HEK293 (cell line): ENCODE measurements around the gene SYNE3.

ENCODE experiments used
- CTCF ChIA-PET: fragments of 350-600 bp; formaldehyde crosslinking; extraction: SDS; loops from one replicate; lab custom pipeline; 2021; ENCODE audit warnings: antibody characterized with exemption; lab: Yijun Ruan, JAX
- POLR2A ChIA-PET: fragments of 300-600 bp; formaldehyde crosslinking; extraction: SDS; loops from one replicate; lab custom pipeline; 2020; ENCODE audit warnings: antibody characterized with exemption, inconsistent platforms; lab: Yijun Ruan, JAX
- H3K27ac ChIP-seq: fragments of 200-500 bp; sonication (Bioruptor generic); 2 replicates; pipeline ENCODE4 v1.5.1; 2014; ENCODE audit warnings: low read depth, low read length, control low read depth, inconsistent platforms; ENCODE audit errors: extremely low read depth
- H3K36me3 ChIP-seq, 2 experiments: fragments of 200-500 bp in 1 of 2; sonication (Bioruptor generic) in 1 of 2; 1 replicate in 1 of 2; 2 replicates in 1 of 2; pipeline ENCODE4 v1.5.1; 2014 to 2017; ENCODE audit warnings: inconsistent platforms in 2 of 2, low read length in 2 of 2; ENCODE audit not compliant: control insufficient read depth in 2 of 2, insufficient read depth in 1 of 2
- H3K4me1 ChIP-seq: fragments of 200-500 bp; sonication (Bioruptor generic); 2 replicates; pipeline ENCODE4 v1.5.1; 2014; ENCODE audit warnings: mild to moderate bottlenecking, low read length, inconsistent platforms; ENCODE audit not compliant: control insufficient read depth, insufficient read depth
- H3K4me3 ChIP-seq: 2 replicates; pipeline ENCODE4 v1.5.1; 2011; ENCODE audit warnings: low read depth, mild to moderate bottlenecking, control low read depth, low read length, moderate library complexity
- H3K9me3 ChIP-seq: fragments of 200-500 bp; sonication (Bioruptor generic); 2 replicates; pipeline ENCODE4 v1.5.1; 2014; ENCODE audit warnings: low read depth, low read length, inconsistent platforms; ENCODE audit not compliant: control insufficient read depth, insufficient read depth
- GLIS1 ChIP-seq: fragments of 450-650 bp; formaldehyde crosslinking; IDR thresholded peaks from 2 replicates; pipeline ENCODE4 v1.5.1; 2016; ENCODE audit warnings: missing biosample characterization, missing genetic modification characterization
- IKZF3 ChIP-seq: fragments of 450-650 bp; IDR thresholded peaks from 2 replicates; pipeline ENCODE4 v1.5.0; 2018; ENCODE audit warnings: missing biosample characterization, mild to moderate bottlenecking, missing genetic modification characterization, moderate library complexity
- KLF1 ChIP-seq: fragments of 450-650 bp; formaldehyde crosslinking; IDR thresholded peaks from 2 replicates; pipeline ENCODE4 v1.5.1; 2016; ENCODE audit warnings: missing biosample characterization, missing genetic modification characterization
- MYNN ChIP-seq: fragments of 450-650 bp; formaldehyde crosslinking; IDR thresholded peaks from 2 replicates; pipeline ENCODE4 v1.5.1; 2016; ENCODE audit warnings: missing biosample characterization, missing genetic modification characterization, borderline replicate concordance
- YY1 ChIP-seq: fragments of 450-650 bp; formaldehyde crosslinking; IDR thresholded peaks from 2 replicates; pipeline ENCODE4 v1.5.1; 2018; ENCODE audit warnings: missing biosample characterization, missing genetic modification characterization
- ZFP37 ChIP-seq: fragments of 450-650 bp; formaldehyde crosslinking; IDR thresholded peaks from 2 replicates; pipeline ENCODE4 v1.5.1; 2016; ENCODE audit warnings: missing biosample characterization, missing genetic modification characterization
- ZFP41 ChIP-seq: fragments of 450-650 bp; formaldehyde crosslinking; IDR thresholded peaks from 2 replicates; pipeline ENCODE4 v1.5.1; 2016; ENCODE audit warnings: missing biosample characterization, missing genetic modification characterization, borderline replicate concordance
- ZNF148 ChIP-seq: fragments of 450-650 bp; formaldehyde crosslinking; IDR thresholded peaks from 2 replicates; pipeline ENCODE4 v1.5.0; 2017; ENCODE audit warnings: missing biosample characterization, missing genetic modification characterization, borderline replicate concordance
- ZNF211 ChIP-seq: fragments of 450-650 bp; formaldehyde crosslinking; IDR thresholded peaks from 2 replicates; pipeline ENCODE4 v1.5.1; 2016; ENCODE audit warnings: low read depth, missing biosample characterization, missing genetic modification characterization
- ZNF350 ChIP-seq: fragments of 450-650 bp; formaldehyde crosslinking; IDR thresholded peaks from 2 replicates; pipeline ENCODE4 v1.5.0; 2017; ENCODE audit warnings: missing biosample characterization, mild to moderate bottlenecking, missing genetic modification characterization
- ZNF394 ChIP-seq: fragments of 450-650 bp; formaldehyde crosslinking; IDR thresholded peaks from 2 replicates; pipeline ENCODE4 v1.5.1; 2016; ENCODE audit warnings: missing biosample characterization, missing genetic modification characterization, mild to moderate bottlenecking, moderate library complexity, borderline replicate concordance
- ZNF416 ChIP-seq: fragments of 450-650 bp; formaldehyde crosslinking; IDR thresholded peaks from 2 replicates; pipeline ENCODE4 v1.5.1; 2016; ENCODE audit warnings: missing biosample characterization, missing genetic modification characterization
- ZNF529 ChIP-seq: fragments of 450-650 bp; formaldehyde crosslinking; IDR thresholded peaks from 2 replicates; pipeline ENCODE4 v1.5.1; 2017; ENCODE audit warnings: missing genetic modification characterization, missing biosample characterization; ENCODE audit not compliant: insufficient replicate concordance
- ZNF600 ChIP-seq: fragments of 450-650 bp; formaldehyde crosslinking; IDR thresholded peaks from 2 replicates; pipeline ENCODE4 v1.5.1; 2016; ENCODE audit warnings: missing biosample characterization, missing genetic modification characterization
- ZNF624 ChIP-seq: fragments of 450-650 bp; formaldehyde crosslinking; IDR thresholded peaks from 2 replicates; pipeline ENCODE4 v1.5.1; 2017; ENCODE audit warnings: missing biosample characterization, missing genetic modification characterization
- ZNF777 ChIP-seq: fragments of 450-650 bp; formaldehyde crosslinking; IDR thresholded peaks from 2 replicates; pipeline ENCODE4 v1.5.1; 2017; ENCODE audit warnings: missing biosample characterization, missing genetic modification characterization, borderline replicate concordance
- ZNF785 ChIP-seq: fragments of 450-650 bp; formaldehyde crosslinking; IDR thresholded peaks from 2 replicates; pipeline ENCODE4 v1.5.1; 2016; ENCODE audit warnings: missing biosample characterization, missing genetic modification characterization
- ZNF837 ChIP-seq: fragments of 450-650 bp; formaldehyde crosslinking; IDR thresholded peaks from 2 replicates; pipeline ENCODE4 v1.5.1; 2016; ENCODE audit warnings: missing biosample characterization, missing genetic modification characterization
- ZSCAN16 ChIP-seq: fragments of 450-650 bp; formaldehyde crosslinking; IDR thresholded peaks from 2 replicates; pipeline ENCODE4 v1.5.1; 2016; ENCODE audit warnings: missing biosample characterization, missing genetic modification characterization
- ZXDB ChIP-seq: fragments of 450-650 bp; formaldehyde crosslinking; IDR thresholded peaks from 2 replicates; pipeline ENCODE4 v1.5.1; 2016; ENCODE audit warnings: missing biosample characterization, missing genetic modification characterization
- TF ChIP-seq, protein P1 (sequence below): fragments of 450-650 bp; formaldehyde crosslinking; IDR thresholded peaks from 2 replicates; pipeline ENCODE4 v1.5.1; 2016; ENCODE audit warnings: missing biosample characterization, missing genetic modification characterization
- TF ChIP-seq, protein P2 (sequence below): fragments of 450-650 bp; formaldehyde crosslinking; IDR thresholded peaks from 2 replicates; pipeline ENCODE4 v1.5.1; 2017; ENCODE audit warnings: missing biosample characterization, missing genetic modification characterization
- TF ChIP-seq, protein P3 (sequence below): fragments of 450-650 bp; formaldehyde crosslinking; IDR thresholded peaks from 2 replicates; pipeline ENCODE4 v1.5.1; 2016; ENCODE audit warnings: missing biosample characterization, missing genetic modification characterization
- TF ChIP-seq, protein P4 (sequence below): fragments of 450-650 bp; formaldehyde crosslinking; IDR thresholded peaks from 2 replicates; pipeline ENCODE4 v1.5.1; 2016; ENCODE audit warnings: missing biosample characterization, missing genetic modification characterization

SYNE3 gene

GRCh38 chr14:95535226-95536021, 19.0 kb upstream of the SYNE3 start (continued):
- TF ChIP-seq, protein P1, sequence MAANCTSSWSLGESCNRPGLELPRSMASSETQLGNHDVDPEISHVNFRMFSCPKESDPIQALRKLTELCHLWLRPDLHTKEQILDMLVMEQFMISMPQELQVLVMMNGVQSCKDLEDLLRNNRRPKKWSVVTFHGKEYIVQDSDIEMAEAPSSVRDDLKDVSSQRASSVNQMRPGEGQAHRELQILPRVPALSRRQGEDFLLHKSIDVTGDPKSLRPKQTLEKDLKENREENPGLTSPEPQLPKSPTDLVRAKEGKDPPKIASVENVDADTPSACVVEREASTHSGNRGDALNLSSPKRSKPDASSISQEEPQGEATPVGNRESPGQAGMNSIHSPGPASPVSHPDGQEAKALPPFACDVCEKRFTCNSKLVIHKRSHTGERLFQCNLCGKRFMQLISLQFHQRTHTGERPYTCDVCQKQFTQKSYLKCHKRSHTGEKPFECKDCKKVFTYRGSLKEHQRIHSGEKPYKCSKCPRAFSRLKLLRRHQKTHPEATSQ (tag by site-specific recombination), result no peak
- TF ChIP-seq ZNF394 (tag by site-specific recombination) (no peak), ZNF350 (tag by site-specific recombination) (no peak), ZNF529 (tag by site-specific recombination) (no peak), MYNN (tag by site-specific recombination) (no peak), KLF1 (tag by site-specific recombination) (no peak), ZNF211 (tag by site-specific recombination) (no peak), ZNF600 (tag by site-specific recombination) (peak; percentile 65; the same call in 1 of the 2 replicates), YY1 (no peak), ZFP37 (0 out of 2 replicates have a peak, but pooled peaks have one; percentile 13), ZFP41 (tag by site-specific recombination) (no peak), IKZF3 (tag by site-specific recombination) (no peak), ZNF416 (tag by site-specific recombination) (no peak), ZSCAN16 (tag by site-specific recombination) (no peak), ZNF785 (tag by site-specific recombination) (no peak), ZNF148 (tag by site-specific recombination) (no peak), ZNF777 (tag by site-specific recombination) (no peak)
- TF ChIP-seq, protein P2, sequence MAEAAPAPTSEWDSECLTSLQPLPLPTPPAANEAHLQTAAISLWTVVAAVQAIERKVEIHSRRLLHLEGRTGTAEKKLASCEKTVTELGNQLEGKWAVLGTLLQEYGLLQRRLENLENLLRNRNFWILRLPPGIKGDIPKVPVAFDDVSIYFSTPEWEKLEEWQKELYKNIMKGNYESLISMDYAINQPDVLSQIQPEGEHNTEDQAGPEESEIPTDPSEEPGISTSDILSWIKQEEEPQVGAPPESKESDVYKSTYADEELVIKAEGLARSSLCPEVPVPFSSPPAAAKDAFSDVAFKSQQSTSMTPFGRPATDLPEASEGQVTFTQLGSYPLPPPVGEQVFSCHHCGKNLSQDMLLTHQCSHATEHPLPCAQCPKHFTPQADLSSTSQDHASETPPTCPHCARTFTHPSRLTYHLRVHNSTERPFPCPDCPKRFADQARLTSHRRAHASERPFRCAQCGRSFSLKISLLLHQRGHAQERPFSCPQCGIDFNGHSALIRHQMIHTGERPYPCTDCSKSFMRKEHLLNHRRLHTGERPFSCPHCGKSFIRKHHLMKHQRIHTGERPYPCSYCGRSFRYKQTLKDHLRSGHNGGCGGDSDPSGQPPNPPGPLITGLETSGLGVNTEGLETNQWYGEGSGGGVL, result no peak

DNA sequence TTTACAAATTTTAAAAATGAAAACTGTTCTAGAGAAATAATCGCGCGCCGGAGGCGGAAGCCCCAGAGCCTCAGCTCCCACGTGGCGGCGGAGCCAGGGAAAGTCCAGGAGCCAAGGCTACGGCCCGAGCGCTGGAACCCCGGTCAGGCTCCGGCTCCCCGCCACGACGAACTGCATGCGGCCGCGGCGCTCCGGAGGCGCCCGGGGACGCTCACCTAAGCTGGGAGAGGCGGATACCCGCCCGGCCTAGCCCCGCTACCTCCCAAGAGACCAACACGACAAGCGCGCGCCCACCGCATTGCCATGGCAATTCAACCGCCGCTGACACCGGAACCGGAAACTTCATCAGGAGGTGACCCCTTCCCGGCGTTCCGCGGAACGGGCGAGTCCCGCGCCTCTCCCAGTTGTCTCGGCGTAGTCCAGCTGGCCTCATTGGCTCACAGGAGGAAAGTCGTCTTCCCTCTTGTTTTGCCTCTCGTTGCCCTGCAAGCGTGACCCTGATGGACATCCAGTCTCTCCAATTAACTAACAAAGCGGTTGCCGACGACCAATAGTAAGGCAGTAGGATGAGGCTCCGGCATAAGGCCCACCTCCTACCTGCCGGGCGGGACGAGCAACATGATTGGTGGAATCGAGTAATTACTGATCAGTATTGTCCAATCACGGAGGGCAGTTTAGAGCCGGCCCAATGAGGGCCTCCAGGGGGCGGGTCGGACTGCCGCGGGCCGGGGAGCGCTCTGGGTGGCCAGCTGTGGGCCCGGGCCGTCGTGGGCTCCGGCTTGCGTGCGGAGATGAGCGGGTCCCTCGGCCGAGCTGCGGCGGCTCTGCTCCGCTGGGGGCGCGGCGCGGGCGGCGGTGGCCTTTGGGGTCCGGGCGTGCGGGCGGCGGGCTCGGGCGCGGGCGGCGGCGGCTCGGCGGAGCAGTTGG, 18.1 kb upstream of the SYNE3 start, which contains the start of gene GLRX5:
Gene GLRX5 (plus strand): TSS at position 752 of the 927 bp plus-strand sequence. CDS start 40 bp downstream, at position 792.
- ChIA-PET POLR2A (interaction anchor here (0.6 to 3.2 kb wide), 8 partner anchors 10 to 982 kb away, joined by 3 to 13 read pairs (median 4); partner anchors contain the start of gene SYNE3), CTCF (interaction anchor here (0.6 to 1.3 kb wide), 2 partner anchors 93 to 150 kb away, joined by 3 to 7 read pairs; no protein-coding TSS in a partner anchor)
- TF ChIP-seq, protein P3, sequence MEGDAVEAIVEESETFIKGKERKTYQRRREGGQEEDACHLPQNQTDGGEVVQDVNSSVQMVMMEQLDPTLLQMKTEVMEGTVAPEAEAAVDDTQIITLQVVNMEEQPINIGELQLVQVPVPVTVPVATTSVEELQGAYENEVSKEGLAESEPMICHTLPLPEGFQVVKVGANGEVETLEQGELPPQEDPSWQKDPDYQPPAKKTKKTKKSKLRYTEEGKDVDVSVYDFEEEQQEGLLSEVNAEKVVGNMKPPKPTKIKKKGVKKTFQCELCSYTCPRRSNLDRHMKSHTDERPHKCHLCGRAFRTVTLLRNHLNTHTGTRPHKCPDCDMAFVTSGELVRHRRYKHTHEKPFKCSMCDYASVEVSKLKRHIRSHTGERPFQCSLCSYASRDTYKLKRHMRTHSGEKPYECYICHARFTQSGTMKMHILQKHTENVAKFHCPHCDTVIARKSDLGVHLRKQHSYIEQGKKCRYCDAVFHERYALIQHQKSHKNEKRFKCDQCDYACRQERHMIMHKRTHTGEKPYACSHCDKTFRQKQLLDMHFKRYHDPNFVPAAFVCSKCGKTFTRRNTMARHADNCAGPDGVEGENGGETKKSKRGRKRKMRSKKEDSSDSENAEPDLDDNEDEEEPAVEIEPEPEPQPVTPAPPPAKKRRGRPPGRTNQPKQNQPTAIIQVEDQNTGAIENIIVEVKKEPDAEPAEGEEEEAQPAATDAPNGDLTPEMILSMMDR (tag by site-specific recombination), result no peak
- peak; percentile 84 for TF ChIP-seq ZXDB
- TF ChIP-seq, protein P4, sequence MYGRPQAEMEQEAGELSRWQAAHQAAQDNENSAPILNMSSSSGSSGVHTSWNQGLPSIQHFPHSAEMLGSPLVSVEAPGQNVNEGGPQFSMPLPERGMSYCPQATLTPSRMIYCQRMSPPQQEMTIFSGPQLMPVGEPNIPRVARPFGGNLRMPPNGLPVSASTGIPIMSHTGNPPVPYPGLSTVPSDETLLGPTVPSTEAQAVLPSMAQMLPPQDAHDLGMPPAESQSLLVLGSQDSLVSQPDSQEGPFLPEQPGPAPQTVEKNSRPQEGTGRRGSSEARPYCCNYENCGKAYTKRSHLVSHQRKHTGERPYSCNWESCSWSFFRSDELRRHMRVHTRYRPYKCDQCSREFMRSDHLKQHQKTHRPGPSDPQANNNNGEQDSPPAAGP, result peak; percentile 84
- TF ChIP-seq, protein P1 (tag by site-specific recombination), result no peak
- TF ChIP-seq ZNF837, result no peak
- TF ChIP-seq GLIS1 (tag by site-specific recombination), result peak; percentile 63
- no peak for TF ChIP-seq ZNF624 (tag by site-specific recombination)

More for the DNA sequence above, 18.1 kb upstream of the SYNE3 start, which contains the start of gene GLRX5:
- Histone ChIP-seq H3K9me3 (no peaks in the 10 kb centered on the region), H3K4me1 (peaks cover 35% of the 10 kb centered on the region), H3K36me3 (peaks cover 0 to 15% of the 10 kb centered on the region in 2 experiments; a peak in 2 of 3 replicates), H3K27ac (peak within 1 kb of the TSS; percentile 71), H3K4me3 (peak within 1 kb of the TSS; percentile 97)
